HG03457 (cell line): ENCODE data around the gene COX7A2.

Source experiments
- ATAC-seq: cut with Tn5 transposase; IDR thresholded peaks from one replicate; pipeline ENCODE4 v1.9.1; 2021; ENCODE audit warnings: moderate number of reproducible peaks; ENCODE audit not compliant: unreplicated experiment

COX7A2 gene

GRCh38 chr6:75268988-75269354 lies 25.4 kb upstream of the COX7A2 start:
- ATAC-seq = no peak

DNA sequence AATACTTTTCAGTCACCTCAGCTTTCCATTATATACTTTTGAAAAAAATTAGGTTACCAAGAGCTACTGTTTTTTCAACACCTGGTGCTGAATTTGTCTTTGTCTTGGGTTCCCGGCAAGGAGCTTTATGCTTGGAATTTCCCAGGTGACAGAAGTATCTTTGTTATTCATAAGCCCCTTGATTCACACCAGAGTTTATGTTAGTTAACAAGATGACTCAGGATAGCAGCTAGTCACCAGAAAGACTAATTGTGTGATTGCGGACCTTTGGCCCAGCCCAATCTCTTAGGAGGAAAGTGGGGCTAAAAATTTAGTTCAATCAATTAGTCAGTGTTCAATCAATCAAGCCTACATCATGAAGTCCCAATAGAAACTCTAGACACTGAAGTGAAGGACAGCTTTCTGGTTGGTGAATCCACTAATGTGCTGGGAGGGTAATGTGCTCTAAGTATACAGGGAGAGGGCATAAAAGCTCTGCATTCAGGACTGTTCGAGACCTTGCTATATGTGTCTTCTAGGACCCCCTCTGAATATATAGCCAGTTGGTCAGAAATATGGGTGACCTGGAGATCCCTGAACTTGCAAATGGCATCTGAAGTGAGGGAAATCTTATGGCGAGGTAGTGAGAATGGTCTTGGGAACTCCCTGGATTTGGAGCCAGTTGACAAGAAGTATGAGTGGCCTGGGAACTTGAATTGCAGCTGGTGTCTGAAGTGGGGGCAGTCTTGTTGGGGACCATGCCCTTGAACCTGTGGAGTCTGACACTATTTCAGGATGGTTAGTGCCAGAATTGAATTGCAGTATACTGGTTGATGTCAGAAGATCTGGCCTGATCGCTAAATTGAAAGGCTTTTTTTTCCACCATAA lies 24.8 kb upstream of the COX7A2 start:
- no peak for ATAC-seq

GRCh38 chr6:75267461-75267860 lies 23.9 kb upstream of the COX7A2 start:
- ATAC-seq = no peak

DNA sequence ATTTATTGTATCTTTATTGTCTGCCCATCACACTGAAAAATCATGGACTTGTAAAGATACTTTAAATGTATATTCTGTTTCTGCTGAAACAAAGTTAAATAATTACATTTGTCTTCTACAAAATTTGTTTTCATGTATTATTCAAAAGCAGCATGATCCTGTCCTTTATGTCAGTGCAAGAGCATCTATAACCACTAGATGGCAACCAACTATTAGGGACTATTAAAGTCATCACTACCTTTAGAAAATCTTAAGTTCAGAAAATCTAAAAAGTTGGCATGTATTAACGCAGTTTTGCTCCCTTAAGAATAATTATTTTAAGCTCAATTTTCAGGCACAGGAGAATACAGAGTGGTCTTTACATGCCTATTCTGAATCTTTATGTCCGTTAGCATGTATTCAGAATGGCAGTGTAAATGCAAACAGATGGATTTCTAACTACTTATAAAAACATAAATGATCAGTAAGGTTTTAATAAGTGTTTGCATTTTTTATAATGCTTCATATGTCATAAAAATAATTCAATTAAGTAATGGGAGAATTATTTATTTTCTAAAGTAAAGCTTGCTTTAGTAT lies 23.2 kb upstream of the COX7A2 start:
- ATAC-seq = no peak

- ATAC-seq = no peak
Measured at GRCh38 chr6:75263401-75263750, 19.8 kb upstream of the COX7A2 start.

DNA sequence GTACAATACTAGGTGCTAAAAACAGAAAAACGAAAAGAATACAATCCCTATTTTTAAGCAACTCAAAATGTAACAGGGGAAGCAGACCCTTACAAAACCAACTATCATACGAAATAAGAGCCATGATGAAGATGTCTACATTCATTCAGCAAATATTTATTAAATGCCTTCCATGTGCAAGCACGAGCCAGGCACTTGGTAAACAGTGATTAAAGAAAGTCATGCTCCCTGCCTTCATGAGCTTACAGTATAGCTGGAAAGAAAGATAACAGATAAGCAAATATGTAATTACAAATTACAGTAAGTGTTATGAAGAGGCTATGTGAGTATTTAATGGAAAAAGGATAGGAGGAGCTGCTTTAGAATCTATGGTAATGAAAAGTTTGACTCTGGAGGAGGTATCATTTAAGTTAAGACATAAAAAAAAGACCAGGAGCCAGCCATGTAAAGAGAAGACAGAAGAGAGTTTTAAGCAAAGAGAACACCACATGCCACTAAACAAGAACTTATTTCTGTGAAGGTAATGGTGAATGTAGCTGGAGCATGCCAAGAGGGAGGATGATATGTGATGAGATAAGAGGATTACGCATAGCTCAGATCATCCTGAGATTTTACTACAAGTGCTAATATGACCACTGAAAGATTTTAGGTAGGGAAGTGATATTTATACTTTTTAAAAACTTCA lies 19.3 kb upstream of the COX7A2 start:
- no peak for ATAC-seq

DNA sequence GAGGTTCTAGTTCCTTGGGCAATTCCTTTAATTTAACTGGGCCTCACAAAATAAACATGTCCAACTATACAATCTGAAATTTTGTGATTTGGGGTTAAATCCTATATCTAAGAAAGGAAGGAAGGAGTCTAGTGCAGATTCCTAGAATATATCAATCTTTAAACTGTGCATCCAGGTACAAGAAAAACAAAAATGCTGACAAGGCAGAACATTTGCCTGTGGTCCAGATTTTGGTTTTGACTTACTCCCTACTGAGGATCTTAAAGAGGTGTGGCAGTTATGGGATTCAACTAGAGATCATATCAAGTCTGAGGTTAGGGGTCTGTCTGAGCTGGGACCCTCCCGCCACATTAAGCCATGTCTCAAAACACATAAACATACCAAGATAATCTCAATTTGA lies 17.7 kb upstream of the COX7A2 start:
- no peak for ATAC-seq

- no peak for ATAC-seq
Measured at GRCh38 chr6:75257343-75258087, 13.9 kb upstream of the COX7A2 start.

- ATAC-seq = no peak
Measured at GRCh38 chr6:75250552-75250951, 7.0 kb upstream of the COX7A2 start.

DNA sequence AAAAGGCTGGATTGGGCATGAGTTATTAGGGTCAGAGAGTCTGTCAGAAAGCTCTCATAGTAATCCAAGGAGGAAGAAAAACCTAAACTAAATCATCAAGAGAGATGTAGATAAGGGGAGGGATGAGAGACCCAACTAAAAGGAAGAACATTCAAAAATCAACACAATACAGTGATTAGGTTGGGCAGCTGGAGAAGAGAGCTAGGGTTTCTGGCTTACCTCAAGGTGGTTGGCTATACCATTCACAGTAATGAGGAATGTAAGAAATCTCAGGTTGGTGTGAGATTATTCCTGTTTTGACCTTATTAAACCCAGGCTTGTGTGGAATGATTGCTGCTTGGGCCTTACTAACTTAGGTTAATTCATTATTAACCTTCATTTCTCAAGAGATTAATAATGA lies 6.2 kb upstream of the COX7A2 start:
- no peak for ATAC-seq

DNA sequence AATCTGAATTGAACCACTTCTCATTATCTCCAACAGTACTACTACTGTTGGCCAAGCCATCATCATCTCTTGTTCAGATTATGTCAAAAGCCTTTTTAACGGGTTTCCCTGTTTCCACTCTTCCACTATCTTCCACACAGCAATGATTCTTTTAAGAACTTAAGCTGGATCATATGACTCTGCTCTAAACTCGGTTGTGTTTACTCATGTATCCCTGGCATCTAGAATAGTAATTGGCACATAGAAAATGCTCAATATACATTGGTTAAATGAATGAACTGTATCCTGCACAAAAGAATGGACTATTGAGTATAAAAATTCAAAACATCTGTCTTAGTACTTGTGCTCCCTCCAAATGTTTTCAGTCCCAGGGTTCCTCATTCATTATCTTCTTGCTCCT lies 2.8 kb upstream of the COX7A2 start:
- ATAC-seq = no peak

- ATAC-seq = no peak
Measured at GRCh38 chr6:75244063-75244584, 523 bp upstream of the COX7A2 start.

DNA sequence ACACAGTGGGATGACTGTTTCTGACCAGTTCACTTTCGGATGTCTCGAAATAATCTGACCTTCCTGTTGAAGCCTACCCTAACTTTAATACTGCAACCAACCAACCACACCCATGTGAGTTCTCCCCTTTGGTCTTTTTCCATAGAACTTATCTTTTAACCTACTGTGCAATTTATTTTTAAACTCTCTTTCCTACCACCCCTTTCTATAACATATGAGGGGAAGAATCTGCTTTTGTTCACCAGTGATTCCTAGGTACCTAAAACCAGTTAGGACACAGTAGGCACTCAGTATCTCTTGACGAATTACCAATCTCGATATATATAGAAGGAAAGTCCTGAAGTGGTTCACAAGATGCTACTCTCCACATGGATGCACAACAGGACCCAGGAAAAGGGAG lies 7.0 kb downstream of the COX7A2 start:
- no peak for ATAC-seq

GRCh38 chr6:75235271-75235670 lies 8.3 kb downstream of the COX7A2 start:
- no peak for ATAC-seq

- ATAC-seq = no peak
Measured at GRCh38 chr6:75234126-75234865, 9.3 kb downstream of the COX7A2 start.

DNA sequence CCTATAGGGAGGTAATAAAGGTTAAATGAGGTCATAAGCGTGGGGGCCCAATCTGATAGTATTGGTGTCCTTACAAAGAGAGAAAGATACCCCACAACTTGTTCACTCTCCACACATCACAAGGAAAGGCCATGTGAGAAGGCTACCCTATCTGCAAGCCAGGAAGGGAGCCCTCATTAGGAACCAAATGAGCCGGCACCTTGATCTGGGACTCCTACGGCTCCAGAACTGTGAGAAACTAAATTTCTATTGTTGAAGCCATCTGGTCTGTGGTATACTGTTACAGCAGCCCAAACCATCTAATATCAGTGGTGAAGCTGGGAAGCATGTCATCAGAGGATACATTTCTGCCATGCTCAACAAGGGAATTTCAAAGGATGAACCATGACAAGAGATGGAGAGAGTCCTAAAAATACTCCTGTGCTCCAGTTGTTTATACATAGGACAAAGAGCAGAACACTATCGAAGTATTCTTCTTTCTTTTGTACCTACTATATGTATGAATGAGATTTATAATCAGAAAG lies 10.4 kb downstream of the COX7A2 start:
- no peak for ATAC-seq

DNA sequence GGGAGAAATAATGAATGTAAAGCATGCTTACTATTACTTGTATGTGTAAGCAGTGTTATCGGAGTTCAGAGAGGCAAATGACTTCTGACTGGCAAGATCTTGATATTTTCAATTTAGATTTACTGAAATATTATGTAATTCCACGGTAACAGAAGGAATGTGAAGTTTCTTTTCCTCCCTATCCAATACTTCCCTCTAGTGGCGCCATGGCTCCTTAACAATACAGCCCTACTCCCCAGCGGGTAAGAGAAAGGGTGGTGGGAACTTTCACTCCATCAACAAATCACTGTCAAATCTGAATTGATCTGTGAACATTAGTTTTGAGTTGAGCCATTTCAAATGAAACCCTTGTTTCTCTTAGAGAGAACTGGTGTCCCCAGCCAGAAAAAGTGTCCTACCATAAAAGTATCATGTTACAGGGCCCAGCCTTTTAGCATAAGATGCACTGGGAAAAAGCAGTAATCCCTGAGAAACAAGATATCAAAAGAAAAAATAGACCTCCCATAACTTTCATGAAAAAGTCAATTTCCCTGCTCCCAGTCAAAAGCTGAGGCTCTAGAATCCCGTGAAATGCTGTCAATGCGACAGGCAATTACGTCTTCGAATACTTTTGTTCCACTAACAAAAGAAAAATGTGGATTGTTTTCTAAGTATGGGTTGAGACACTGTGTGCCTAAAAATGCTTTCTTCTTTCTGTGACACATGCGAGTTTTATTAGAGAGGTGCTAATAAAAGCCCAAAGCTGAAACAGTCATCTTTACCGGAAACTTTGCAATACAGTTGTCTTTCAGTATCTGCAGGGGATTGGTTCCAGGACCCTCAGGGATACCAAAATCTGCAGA lies 12.9 kb downstream of the COX7A2 start:
- ATAC-seq = no peak

DNA sequence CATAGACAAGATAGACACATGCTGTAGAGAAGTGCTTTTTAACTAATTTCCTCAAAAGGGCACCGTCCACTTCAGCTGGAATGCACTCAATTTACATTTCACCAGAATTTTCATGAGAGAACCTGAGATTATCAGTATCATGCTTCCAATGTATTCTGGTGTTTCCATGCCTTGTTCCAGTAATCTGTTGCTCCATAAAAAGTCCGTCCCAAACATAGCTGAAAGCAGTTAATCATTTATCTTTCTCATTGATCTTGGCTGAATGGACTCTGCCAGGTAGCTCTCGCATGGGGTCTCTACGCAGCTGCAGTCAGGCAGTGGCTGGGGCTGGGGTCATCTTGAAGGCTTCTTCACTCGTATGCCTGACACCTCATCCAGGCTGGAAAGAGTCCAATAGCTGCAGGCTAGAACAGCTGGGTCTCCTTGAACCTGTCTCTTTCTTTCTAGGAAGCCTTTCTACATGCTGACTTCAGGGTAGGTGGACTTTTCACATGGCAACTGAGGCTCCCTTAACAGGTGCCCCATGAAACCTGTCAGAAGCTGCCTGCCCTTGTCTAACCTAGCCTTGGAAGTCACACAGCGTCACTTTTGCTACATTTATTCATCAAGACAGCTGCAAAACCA lies 19.2 kb downstream of the COX7A2 start:
- ATAC-seq = no peak

- ATAC-seq = no peak
Measured at GRCh38 chr6:75223428-75223827, 20.2 kb downstream of the COX7A2 start.
